Suprapubic skin (tissue), 4 donors: Measurements from ENCODE around the gene BIRC2. TPM values are rescaled to one million over a fixed set of nuclear protein-coding genes. Genes with fewer than 3 reads are reported as not detected.

Source experiments
- DNase-seq, 2 donors: peaks; one replicate each; pipeline ENCODE4 v3.0.0-alpha.2; 2019; ENCODE audit warnings: low spot score in 2 of 2
- H3K27ac ChIP-seq: fragments of 200-600 bp; sonication (generic); one replicate; pipeline ENCODE4 v1.5.1; 2019
- H3K27me3 ChIP-seq: fragments of 200-600 bp; sonication (generic); one replicate; pipeline ENCODE4 v1.5.1; 2019
- H3K36me3 ChIP-seq: fragments of 200-600 bp; sonication (generic); one replicate; pipeline ENCODE4 v1.5.1; 2019
- H3K4me1 ChIP-seq: fragments of 200-600 bp; sonication (generic); one replicate; pipeline ENCODE4 v1.5.1; 2019
- H3K4me3 ChIP-seq: fragments of 200-600 bp; sonication (generic); one replicate; pipeline ENCODE4 v1.5.1; 2019; ENCODE audit warnings: mild to moderate bottlenecking
- H3K9me3 ChIP-seq: fragments of 200-600 bp; sonication (generic); one replicate; pipeline ENCODE4 v1.5.1; 2019
- CTCF ChIP-seq, 2 donors: fragments of 200-600 bp in 1 of 2; fragments of 450-650 bp in 1 of 2; sonication (generic) in 1 of 2; IDR thresholded peaks; one replicate each; pipeline ENCODE4 v1.5.1; 2016 to 2019; ENCODE audit warnings: antibody characterized with exemption in 2 of 2, mild to moderate bottlenecking in 1 of 2, moderate library complexity in 1 of 2
- EP300 ChIP-seq: sonication (generic); formaldehyde crosslinking; IDR thresholded peaks from one replicate; pipeline ENCODE4 v1.6.1; 2017; ENCODE audit warnings: antibody characterized with exemption
- POLR2A ChIP-seq, 2 donors: fragments of 450-650 bp; IDR thresholded peaks; one replicate each; pipeline ENCODE4 v1.6.1; 2017; ENCODE audit warnings: antibody characterized with exemption in 2 of 2, mild to moderate bottlenecking in 2 of 2, moderate library complexity in 2 of 2
- POLR2AphosphoS5 ChIP-seq, 3 donors: sonication (generic); formaldehyde crosslinking; IDR thresholded peaks; one replicate each; pipeline ENCODE4 v1.6.1; 2017; ENCODE audit warnings: antibody characterized with exemption in 3 of 3
- WGBS: methylation state at CpG from one replicate; pipeline ENCODE4 v1.1.5; 2018; 5-methylcytosine and 5-hydroxymethylcytosine counted together
- total RNA-seq, 4 donors: library from RNA; depleted of rRNA; stranded (reverse); fragments of >200 nt; gene quantifications; one replicate each; pipeline ENCODE4 v1.1.0, GENCODE V29; 2016

BIRC2 gene
- total RNA-seq, 4 donors from 2014 or later: 56.9 to 76.5 (median 64.6) TPM

GRCh38 chr11:102312667-102313066 lies 34.3 kb upstream of the BIRC2 start:
- H3K9me3 ChIP-seq: no peaks in the 10 kb centered on the region
- H3K36me3 ChIP-seq: no peaks in the 10 kb centered on the region
- no peak for DNase-seq
- peaks cover 41% of the 10 kb centered on the region for H3K4me1 ChIP-seq
- peak overlapping the region; percentile 27 for H3K4me3 ChIP-seq
- WGBS: 24% methylated on average over 2 of the region's 2 CpGs
- peak overlapping the region; percentile 76 for H3K27ac ChIP-seq
- no peaks in the 10 kb centered on the region for H3K27me3 ChIP-seq
- TF ChIP-seq POLR2A (IDR thresholded peaks at IDR 0.05) (no peak), POLR2AphosphoS5 (IDR thresholded peaks at IDR 0.05) (no peak), EP300 (no peak), CTCF (IDR thresholded peaks at IDR 0.05) (no peak)

GRCh38 chr11:102313238-102313940 lies 33.6 kb upstream of the BIRC2 start:
- 49% methylated on average over 4 of the region's 4 CpGs for WGBS
- Histone ChIP-seq H3K9me3 (no peaks in the 10 kb centered on the region), H3K36me3 (no peaks in the 10 kb centered on the region), H3K4me3 (peak overlapping the region; percentile 27), H3K27ac (peak overlapping the region; percentile 76), H3K4me1 (peaks cover 46% of the 10 kb centered on the region), H3K27me3 (no peaks in the 10 kb centered on the region)
- TF ChIP-seq POLR2A (IDR thresholded peaks at IDR 0.05): no peak
- TF ChIP-seq EP300: no peak
- TF ChIP-seq CTCF (IDR thresholded peaks at IDR 0.05): no peak
- no peak for TF ChIP-seq POLR2AphosphoS5 (IDR thresholded peaks at IDR 0.05)
- no peak for DNase-seq

- 47% methylated on average over 2 of the region's 2 CpGs for WGBS
- Histone ChIP-seq H3K4me3 (no peak overlapping the region), H3K4me1 (peaks cover 58% of the 10 kb centered on the region), H3K27me3 (no peaks in the 10 kb centered on the region), H3K36me3 (no peaks in the 10 kb centered on the region), H3K27ac (peak overlapping the region; percentile 76), H3K9me3 (no peaks in the 10 kb centered on the region)
- DNase-seq: no peak
- TF ChIP-seq EP300 (no peak), POLR2A (IDR thresholded peaks at IDR 0.05) (no peak), POLR2AphosphoS5 (IDR thresholded peaks at IDR 0.05) (no peak), CTCF (IDR thresholded peaks at IDR 0.05) (no peak)
Observed at GRCh38 chr11:102314784-102315183, 32.2 kb upstream of the BIRC2 start.

GRCh38 chr11:102316346-102316904 lies 30.6 kb upstream of the BIRC2 start:
- TF ChIP-seq POLR2AphosphoS5 (IDR thresholded peaks at IDR 0.05) (no peak), POLR2A (IDR thresholded peaks at IDR 0.05) (no peak), CTCF (IDR thresholded peaks at IDR 0.05) (no peak), EP300 (no peak)
- peak overlapping the region; percentile 88 for H3K27ac ChIP-seq
- H3K36me3 ChIP-seq: no peaks in the 10 kb centered on the region
- H3K9me3 ChIP-seq: no peaks in the 10 kb centered on the region
- H3K4me1 ChIP-seq: peaks cover 66% of the 10 kb centered on the region
- peak overlapping the region; percentile 60 for H3K4me3 ChIP-seq
- no peak for DNase-seq
- 46% methylated on average over 4 of the region's 4 CpGs for WGBS
- no peaks in the 10 kb centered on the region for H3K27me3 ChIP-seq

- peak within 1 kb of the TSS; percentile 88 for H3K27ac ChIP-seq
- no peaks in the 10 kb centered on the region for H3K36me3 ChIP-seq
- TF ChIP-seq EP300 (no peak), POLR2AphosphoS5 (IDR thresholded peaks at IDR 0.05) (peak in 2 of 3 donors; percentile 60 to 84), CTCF (IDR thresholded peaks at IDR 0.05) (peak; percentile 7 to 45), POLR2A (IDR thresholded peaks at IDR 0.05) (peak in 1 of 2 donors; percentile 39)
- no peaks in the 10 kb centered on the region for H3K9me3 ChIP-seq
- DNase-seq: peak; percentile 90 to 94
- H3K4me3 ChIP-seq: peak within 1 kb of the TSS; percentile 60
- no peaks in the 10 kb centered on the region for H3K27me3 ChIP-seq
- under 1% methylated on average over 26 of the region's 34 CpGs for WGBS
- peaks cover 66% of the 10 kb centered on the region for H3K4me1 ChIP-seq
Observed at GRCh38 chr11:102317099-102317767, 29.8 kb upstream of the BIRC2 start, which contains the start of gene BIRC3. BIRC3 (plus strand) TSS chr11:102317484; CDS start chr11:102324510, 7,026 bp downstream.
